ENCODE measurements around the gene NXPE2.
A peak's percentile ranks its signal among the peaks of the same experiment; 100 is the strongest.
"Not testable (repeated sequence)": the region's sequence is repeated elsewhere in the genome, so short reads cannot be mapped to it uniquely, and the experiment has no call there.

NXPE2 gene

GRCh38 chr11:114678125-114679036 lies at the start of gene NXPE2:
Gene NXPE2 (plus strand): TSS chr11:114678527. CDS start chr11:114678576, 49 bp downstream.
- DNase-seq, result no peak

DNA sequence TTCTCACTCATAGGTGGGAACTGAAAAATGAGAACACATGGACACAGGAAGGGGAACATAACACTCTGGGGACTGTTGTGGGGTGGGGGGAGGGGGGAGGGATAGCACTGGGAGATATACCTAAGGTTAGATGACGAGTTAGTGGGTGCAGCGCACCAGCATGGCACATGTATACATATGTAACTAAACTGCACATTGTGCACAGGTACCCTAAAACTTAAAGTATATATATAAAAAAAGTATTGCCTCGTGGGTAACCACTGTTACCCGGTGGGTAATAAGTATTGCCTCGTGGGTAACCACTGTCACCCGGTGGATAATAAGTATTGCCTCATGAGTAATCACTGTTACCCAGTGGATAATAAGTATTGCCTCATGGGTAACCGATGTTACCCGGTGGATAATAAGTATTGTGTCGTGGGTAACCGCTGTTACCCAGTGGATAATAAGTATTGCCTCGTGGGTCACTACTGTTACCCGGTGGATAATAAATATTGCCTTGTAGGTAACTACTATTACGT lies 46.8 kb upstream of the NXPE2 start:
- DNase-seq, result not testable (repeated sequence)

DNA sequence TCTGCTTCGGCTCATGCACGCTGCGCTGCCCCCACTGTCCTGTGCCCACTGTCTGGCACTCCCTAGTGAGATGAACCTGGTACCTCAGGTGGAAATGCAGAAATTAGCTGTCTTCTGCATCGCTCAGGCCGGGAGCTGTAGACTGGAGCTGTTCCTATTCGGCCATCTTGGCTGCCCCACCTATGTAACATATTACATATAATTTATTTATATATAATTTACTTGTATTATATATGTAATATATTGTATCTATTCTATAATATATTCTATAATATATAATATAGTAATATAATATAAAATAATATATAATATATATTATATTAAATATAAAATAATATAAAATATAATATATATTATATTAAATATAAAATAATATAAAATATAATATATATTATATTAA lies 38.9 kb upstream of the NXPE2 start:
- DNase-seq, result not testable (repeated sequence)

- no peak for DNase-seq
Observed at GRCh38 chr11:114650661-114651060, 27.7 kb upstream of the NXPE2 start.

- DNase-seq, result no peak
Observed at GRCh38 chr11:114651145-114651718, 27.1 kb upstream of the NXPE2 start.

- DNase-seq, result no peak
Observed at GRCh38 chr11:114653148-114653547, 25.2 kb upstream of the NXPE2 start.

DNA sequence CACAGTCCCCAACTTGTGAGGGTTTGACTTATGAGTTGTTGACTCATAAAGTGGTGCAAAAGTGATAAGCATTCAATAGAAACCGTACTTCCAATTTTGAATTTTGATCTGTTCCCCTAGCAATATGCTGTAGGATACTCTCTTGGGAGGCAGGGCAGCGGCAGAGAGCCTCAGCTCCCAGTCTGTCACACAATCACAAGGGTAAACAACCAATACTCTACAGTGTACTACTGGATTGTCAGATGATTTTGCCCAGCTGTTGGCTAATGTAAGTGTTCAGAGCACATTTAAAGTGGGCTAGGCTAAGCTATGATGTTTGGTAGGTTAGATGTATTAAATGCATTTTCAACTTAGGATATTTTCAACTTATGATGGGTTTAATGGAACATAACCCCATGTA lies 13.7 kb upstream of the NXPE2 start:
- no peak for DNase-seq

GRCh38 chr11:114666760-114667159 lies 11.6 kb upstream of the NXPE2 start:
- DNase-seq, result no peak

- no peak for DNase-seq
Observed at GRCh38 chr11:114668109-114668508, 10.2 kb upstream of the NXPE2 start.

- DNase-seq, result no peak
Observed at GRCh38 chr11:114673661-114674060, 4.7 kb upstream of the NXPE2 start.

DNA sequence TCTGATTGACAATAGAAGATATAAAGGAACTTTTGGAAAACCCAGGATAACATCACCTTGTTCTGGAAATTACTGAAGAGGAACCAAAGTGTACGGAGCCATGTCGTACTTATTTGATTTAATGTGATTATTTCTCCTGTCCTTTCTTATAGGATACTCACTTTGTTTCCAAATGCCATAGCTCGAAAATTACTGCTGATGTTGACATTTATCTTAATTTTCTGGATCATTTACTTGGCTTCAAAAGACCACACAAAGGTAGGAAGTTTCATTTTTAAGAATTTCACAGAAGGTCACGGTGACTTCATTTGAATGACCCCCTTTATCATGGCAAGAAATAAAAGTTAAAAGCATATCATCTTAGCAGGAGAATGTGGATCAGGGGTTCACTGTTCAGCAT lies 1.2 kb downstream of the NXPE2 start:
- no peak for DNase-seq

DNA sequence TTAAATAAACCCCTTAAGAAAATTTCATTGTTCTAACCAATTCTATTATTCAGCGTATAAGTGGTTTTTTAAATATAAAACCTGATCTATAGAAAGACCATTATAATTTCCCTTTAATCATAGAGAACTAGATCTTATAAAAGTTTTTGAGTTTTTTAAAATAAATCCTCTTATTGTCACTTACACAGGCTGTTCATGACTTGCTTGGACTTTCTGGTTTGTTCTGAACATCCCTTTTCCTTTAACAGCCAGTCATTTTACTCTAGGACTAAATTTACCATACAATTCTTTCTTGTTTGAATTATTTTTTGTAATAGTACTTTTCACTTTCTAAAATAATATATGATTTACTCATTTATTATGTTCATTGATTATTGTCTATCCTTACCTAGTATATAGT lies 4.7 kb downstream of the NXPE2 start:
- no peak for DNase-seq

GRCh38 chr11:114684636-114685035 lies 6.3 kb downstream of the NXPE2 start:
- no peak for DNase-seq

- no peak for DNase-seq
Observed at GRCh38 chr11:114685097-114685496, 6.8 kb downstream of the NXPE2 start.

DNA sequence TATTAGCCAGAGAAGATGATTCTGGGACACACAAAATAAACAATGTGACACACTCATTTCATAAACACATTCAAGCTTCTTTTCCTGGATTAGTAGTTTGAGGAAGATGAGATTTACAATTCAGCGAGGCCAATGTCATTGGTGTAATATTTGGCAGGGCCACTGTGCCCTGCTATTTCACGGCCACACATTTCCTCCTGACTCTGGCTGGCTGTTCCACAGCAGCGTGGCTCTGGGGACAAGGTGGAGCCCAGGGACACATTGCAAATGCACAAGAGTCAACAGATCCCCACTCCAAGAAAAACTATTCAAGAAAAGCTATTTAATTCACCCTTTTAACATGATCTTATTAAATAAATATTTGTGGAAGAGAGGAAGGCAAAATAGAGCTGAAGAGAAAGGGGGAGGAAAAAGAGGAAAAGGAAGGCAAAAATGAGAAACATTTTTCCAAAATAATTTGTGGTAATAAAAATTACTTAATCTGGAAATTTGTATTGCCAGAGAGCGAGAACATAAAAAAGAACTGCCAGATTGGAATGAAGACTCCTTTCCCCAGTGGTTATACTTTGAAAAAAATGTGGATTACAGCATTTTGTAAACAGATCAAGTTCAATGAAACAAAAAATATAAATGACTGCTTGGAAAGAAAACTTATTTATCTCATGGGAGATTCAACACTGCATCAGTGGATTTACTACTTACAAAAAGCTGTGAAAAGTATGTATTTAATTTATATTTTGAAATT lies 27.1 kb downstream of the NXPE2 start:
- no peak for DNase-seq

- DNase-seq, result no peak
Observed at GRCh38 chr11:114709960-114710359, 31.6 kb downstream of the NXPE2 start.

- no peak for DNase-seq
Observed at GRCh38 chr11:114713756-114714155, 35.4 kb downstream of the NXPE2 start.

DNA sequence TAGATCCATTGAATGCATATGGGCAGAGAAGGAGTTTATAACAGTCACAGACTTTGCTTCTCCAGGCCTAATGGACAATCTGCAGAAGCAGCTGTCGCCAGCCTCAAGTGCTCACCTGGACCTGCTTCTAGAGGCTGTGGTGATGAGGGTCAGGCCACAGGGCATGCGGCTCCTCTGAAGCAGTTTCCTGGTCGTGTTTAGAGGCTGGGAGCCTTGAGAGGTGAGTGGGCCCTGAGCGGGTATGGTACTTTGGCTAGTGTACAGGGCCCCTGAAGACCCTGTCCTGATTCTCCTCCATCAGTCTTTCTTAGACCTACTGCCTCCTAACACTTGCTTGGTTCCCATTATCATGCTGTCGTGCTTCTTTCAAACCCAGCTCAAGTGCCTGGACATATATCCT lies 41.2 kb downstream of the NXPE2 start:
- no peak for DNase-seq

DNA sequence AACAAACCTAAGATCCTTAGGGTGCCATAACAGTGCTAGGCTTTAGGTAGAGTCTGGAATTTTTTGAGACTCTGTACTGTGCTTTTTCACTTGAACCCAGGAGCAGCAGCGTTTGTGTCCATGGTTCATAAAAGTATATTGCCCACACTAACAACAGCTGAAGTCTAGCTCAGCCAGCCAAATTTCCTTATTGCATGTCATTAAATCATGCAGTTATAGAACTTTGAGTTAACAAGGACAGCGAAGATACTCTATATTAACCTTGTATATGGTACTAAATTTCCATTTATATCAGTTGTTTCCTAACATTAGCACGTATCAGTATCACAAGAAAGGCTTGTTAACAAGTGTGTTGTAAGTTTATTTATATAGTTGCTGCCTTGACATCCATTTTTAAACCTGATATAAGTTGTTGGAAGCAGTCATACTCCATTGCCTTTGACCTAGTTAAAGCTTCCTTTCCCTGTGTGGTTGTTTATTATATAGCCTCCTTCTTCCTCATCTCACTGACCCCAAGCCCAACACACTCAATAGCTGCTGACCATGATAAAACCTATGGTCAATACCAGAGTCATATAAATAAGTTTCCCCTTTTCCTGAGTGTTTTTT lies 46.7 kb downstream of the NXPE2 start:
- DNase-seq, result no peak

GRCh38 chr11:114725623-114726022 lies 47.3 kb downstream of the NXPE2 start:
- DNase-seq, result no peak

DNA sequence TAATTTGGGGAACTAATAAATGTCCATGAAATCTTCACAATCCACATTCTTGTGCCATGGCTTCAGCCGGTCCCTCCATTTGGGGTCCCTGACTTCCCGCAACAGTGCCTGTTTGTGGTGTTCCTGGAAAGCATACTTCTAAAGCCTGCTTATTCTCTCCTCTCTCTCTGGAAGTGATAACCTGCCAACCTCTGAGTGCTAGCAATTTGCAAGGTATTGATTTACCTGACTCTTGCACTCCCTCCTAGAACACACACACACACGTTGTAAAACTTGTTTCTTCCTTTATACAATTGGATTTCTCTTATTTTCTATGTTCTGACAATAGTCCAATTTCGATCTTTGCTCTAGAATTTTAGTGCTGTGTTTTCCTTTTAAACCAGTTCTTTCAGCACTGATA lies 58.5 kb downstream of the NXPE2 start:
- DNase-seq, result no peak

DNA sequence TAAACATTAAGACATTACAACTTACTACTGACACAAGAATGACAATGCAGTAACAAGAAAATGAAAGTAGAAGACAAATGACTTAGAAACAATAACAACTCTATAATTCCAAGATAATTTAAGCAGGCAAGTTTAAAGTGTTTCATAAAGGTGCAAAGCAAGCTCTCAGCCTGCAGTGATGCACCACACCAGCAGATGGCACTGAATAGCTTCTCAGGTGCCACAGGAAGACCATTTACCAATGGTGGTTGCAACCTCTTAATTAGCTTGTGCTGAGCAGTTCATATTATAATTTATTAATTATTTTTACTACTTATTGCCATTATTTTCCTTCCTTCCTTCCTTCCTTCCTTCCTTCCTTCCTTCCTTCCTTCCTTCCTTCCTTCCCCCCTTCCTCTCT lies 60.6 kb downstream of the NXPE2 start:
- DNase-seq, result peak in 1 of 2 experiments; percentile 35

DNA sequence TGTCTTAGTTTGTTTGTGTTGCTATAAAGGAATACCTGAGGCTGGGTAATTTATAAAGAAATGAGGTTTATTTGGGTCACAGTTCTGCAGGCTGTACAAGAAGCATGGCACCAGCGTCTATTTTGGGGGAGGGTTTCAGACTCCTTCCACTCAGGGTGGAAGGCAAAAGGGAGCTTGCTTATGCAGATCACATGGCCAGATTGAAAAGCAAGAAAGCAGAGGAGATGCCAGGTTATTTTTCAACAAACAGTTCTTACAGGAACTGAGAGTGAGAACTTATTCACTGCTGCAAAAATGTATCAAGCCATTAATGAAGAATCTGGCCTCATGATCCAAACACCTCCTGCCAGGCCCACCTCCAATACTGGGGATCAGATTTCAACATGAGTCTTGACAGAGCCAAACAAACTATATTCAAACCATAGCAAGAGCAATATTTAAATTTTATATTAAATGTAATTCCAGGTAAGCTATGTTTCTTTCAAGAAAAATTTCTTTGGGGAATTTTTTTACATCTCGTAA lies 66.9 kb downstream of the NXPE2 start:
- DNase-seq, result no peak
